ENCODE data around the gene C5orf24.

GRCh38 chr5:134889335-134889734 lies 43.6 kb downstream of the C5orf24 start:
- TF ChIP-seq CTCF (IDR thresholded peaks at IDR 0.05) (no peak), POLR2AphosphoS5 (IDR thresholded peaks at IDR 0.05; ENCODE audit: insufficient read depth in 1 of 2, low read depth in 1 of 2) (no peak), POLR2A (IDR thresholded peaks at IDR 0.05) (no peak)
